Body of pancreas (tissue), 4 donors: ENCODE data around the gene KCTD5. TPM values are rescaled to one million over a fixed set of nuclear protein-coding genes. Genes with fewer than 3 reads are reported as not detected.

Experiments
- ATAC-seq: fragments of 150-250 bp; one replicate; pipeline ENCODE4 v1.9.1; 2016
- DNase-seq, 4 donors: peaks; one replicate each; pipeline ENCODE4 v3.0.0-alpha.2; 2019
- H3K27ac ChIP-seq, 4 donors: fragments of 200-600 bp; sonication (generic); 1 replicate in 3 of 4; 2 replicates in 1 of 4; pipeline versions ENCODE4 v1.5.1 to v1.6.1; 2016 to 2019; ENCODE audit warnings: mild to moderate bottlenecking in 1 of 4, mixed read lengths in 1 of 4, moderate library complexity in 1 of 4
- H3K27me3 ChIP-seq, 2 donors: fragments of 200-600 bp; sonication (generic); one replicate each; pipeline ENCODE4 v1.6.0; 2016; ENCODE audit warnings: mild to moderate bottlenecking in 1 of 2
- H3K36me3 ChIP-seq, 2 donors: fragments of 200-600 bp; sonication (generic); replicated peaks in 1 of 2; 2 replicates each; pipeline ENCODE4 v1.5.1; 2016; ENCODE audit warnings: low read depth in 2 of 2; ENCODE audit not compliant: insufficient read depth in 1 of 2
- H3K4me1 ChIP-seq: fragments of 200-600 bp; sonication (generic); one replicate; pipeline ENCODE4 v1.6.0; 2016
- H3K4me3 ChIP-seq, 2 donors: fragments of 200-600 bp; sonication (generic); 1 replicate in 1 of 2; 2 replicates in 1 of 2; pipeline ENCODE4 v1.5.1; 2016 to 2019
- H3K9me3 ChIP-seq, 3 donors: fragments of 200-600 bp; sonication (generic); 1 replicate in 2 of 3; 2 replicates in 1 of 3; pipeline ENCODE4 v1.5.1; 2016
- POLR2A ChIP-seq, 3 donors: fragments of 450-650 bp; IDR thresholded peaks; one replicate each; pipeline ENCODE4 v1.6.1; 2016; ENCODE audit warnings: antibody characterized with exemption in 3 of 3, mild to moderate bottlenecking in 2 of 3
- WGBS, 2 donors: methylation state at CpG; one replicate each; pipeline ENCODE4 v1.1.5; 2017; 5-methylcytosine and 5-hydroxymethylcytosine counted together
- intact Hi-C: fragments of 100-400 bp; cut with DNase I; formaldehyde crosslinking; loops from one replicate; pipeline ENCODE4 v1.15.1; 2023
- total RNA-seq, 2 donors: library from RNA; depleted of rRNA; stranded (reverse); fragments of >200 nt; gene quantifications; one replicate each; pipeline ENCODE4 v1.1.0, GENCODE V29; 2016
- TF ChIP-seq, protein P1 (sequence below), 7 experiments: fragments of 450-650 bp in 4 of 7; fragments of 200-600 bp in 3 of 7; sonication (generic) in 3 of 7; IDR thresholded peaks; one replicate each; pipeline ENCODE4 v1.5.1; 2016 to 2019; ENCODE audit warnings: antibody characterized with exemption in 7 of 7

Gene KCTD5
- total RNA-seq, 2 donors from 2014 or later = 6.2 to 7.3 TPM

DNA sequence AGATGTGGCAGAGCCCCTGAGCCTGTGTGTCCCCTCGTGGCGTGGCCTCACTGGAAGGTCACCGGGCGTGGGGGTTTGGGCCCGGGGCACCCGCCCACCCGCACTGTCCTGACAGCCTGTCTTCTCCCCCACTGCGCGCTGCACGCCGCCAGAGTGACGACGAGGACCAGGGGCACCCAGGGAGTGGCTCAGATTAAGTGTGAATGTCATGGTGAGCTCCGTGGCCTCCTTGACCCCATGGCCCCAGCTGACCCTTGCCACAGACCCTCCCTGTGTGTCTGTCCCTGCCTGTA, 22.6 kb downstream of the KCTD5 start:
- H3K4me3 ChIP-seq = no peak overlapping the region
- ATAC-seq = no peak
- 94% methylated on average over 14 of the region's 14 CpGs; no CpG with 5 or more reads in 1 of the 2 donors for WGBS, 2 donors
- no peaks in the 10 kb centered on the region for H3K9me3 ChIP-seq
- TF ChIP-seq POLR2A (IDR thresholded peaks at IDR 0.05) = no peak
- TF ChIP-seq, protein P1, sequence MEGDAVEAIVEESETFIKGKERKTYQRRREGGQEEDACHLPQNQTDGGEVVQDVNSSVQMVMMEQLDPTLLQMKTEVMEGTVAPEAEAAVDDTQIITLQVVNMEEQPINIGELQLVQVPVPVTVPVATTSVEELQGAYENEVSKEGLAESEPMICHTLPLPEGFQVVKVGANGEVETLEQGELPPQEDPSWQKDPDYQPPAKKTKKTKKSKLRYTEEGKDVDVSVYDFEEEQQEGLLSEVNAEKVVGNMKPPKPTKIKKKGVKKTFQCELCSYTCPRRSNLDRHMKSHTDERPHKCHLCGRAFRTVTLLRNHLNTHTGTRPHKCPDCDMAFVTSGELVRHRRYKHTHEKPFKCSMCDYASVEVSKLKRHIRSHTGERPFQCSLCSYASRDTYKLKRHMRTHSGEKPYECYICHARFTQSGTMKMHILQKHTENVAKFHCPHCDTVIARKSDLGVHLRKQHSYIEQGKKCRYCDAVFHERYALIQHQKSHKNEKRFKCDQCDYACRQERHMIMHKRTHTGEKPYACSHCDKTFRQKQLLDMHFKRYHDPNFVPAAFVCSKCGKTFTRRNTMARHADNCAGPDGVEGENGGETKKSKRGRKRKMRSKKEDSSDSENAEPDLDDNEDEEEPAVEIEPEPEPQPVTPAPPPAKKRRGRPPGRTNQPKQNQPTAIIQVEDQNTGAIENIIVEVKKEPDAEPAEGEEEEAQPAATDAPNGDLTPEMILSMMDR (IDR thresholded peaks at IDR 0.05) = no peak
- H3K36me3 ChIP-seq = peaks cover 11 to 12% of the 10 kb centered on the region in 2 donors
- intact Hi-C loops = no loop called here
- H3K27ac ChIP-seq = no peak overlapping the region
- DNase-seq = no peak
- no peaks in the 10 kb centered on the region for H3K4me1 ChIP-seq
- no peaks in the 10 kb centered on the region for H3K27me3 ChIP-seq

DNA sequence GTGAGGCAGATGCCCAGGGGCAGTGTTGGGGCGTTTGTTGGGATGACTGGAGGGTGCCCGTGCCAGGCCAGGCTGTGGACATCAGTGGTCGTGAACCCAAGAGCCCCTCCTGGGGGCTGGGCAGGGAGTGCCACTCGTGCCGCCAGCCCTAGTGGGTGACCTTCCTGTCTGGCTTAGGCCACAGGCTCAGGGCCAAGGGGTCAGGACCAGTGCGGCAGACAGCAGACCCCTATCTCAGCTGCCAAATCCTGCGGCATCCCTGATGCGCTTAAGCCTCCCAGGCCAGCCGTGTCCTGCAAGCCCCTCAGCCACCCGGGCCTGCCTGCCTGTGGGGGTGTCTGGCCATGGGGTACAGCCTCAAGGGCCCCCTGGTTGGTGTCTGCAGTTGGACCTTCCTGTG, 23.0 kb downstream of the KCTD5 start:
- Histone ChIP-seq H3K9me3 (no peaks in the 10 kb centered on the region), H3K27ac (no peak overlapping the region), H3K36me3 (peaks cover 7 to 12% of the 10 kb centered on the region in 2 donors), H3K4me1 (no peaks in the 10 kb centered on the region), H3K27me3 (no peaks in the 10 kb centered on the region), H3K4me3 (no peak overlapping the region)
- ATAC-seq (no peak), DNase-seq (no peak)
- intact Hi-C loops = no loop called here
- WGBS, 2 donors = 80 to 92% methylated on average over 2 to 10 of the region's 10 CpGs
- TF ChIP-seq, protein P1 (IDR thresholded peaks at IDR 0.05) = no peak
- TF ChIP-seq POLR2A (IDR thresholded peaks at IDR 0.05) = no peak

DNA sequence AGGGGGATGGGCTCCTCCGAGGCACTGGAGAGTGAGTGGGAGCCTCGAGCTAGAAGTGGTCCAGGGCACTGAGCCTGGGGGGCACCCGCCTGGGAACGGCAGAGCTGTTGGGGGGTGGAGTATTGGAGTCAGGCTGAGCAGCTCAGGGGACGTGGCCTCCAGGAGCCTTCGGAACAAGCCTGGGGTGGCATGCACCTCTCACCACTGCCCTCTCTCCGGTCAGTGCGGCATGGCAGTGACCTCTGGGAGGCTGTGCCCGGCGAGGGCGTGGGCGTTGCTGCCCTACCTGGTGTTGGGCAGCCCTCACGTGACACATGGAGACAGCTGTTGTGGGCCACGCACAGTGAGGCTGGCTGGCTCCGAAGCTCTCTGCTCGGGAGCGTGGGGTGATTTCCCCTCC, 23.8 kb downstream of the KCTD5 start:
- intact Hi-C loops = no loop called here
- no peak for DNase-seq
- no peak overlapping the region for H3K4me3 ChIP-seq

DNA sequence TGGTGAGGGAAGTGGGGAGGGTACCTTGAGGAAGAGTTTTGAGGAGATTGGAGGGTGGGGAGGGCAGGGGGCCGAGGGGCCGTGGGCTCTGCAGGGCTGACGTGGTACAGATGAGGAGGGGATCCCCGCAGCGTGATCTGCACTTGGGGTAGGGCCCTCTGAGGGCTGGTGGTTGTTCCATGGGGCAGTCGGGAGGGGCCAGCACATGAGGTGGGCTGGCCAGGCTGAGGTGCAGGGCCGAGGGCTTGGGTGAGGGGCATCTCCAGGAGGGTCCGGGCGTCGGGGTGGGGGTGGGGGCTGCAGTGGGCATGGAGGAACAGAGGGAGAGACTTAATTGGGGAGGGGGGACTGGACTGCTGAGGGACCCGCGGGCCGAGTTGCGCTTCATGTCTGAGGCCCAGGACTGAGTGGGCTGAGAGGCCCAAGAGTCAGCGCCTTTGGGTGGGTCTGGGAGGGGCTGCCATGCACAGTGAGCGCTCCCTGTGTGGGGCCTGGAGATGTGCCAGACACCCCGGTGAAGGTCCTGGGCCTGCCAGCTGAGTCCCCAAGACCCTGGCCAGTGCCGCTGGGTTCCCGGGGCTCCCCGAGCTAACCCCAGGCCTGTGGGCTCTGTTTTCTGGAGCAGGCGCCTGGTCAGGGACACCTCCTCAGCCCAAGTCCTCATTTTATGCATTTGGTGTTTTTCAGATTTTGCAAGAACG, 24.4 kb downstream of the KCTD5 start:
- TF ChIP-seq POLR2A (IDR thresholded peaks at IDR 0.05) = no peak
- TF ChIP-seq, protein P1 (IDR thresholded peaks at IDR 0.05) = no peak
- ATAC-seq (no peak), DNase-seq (no peak)
- peaks cover 5 to 12% of the 10 kb centered on the region in 2 donors for H3K36me3 ChIP-seq
- H3K27ac ChIP-seq = no peak overlapping the region
- WGBS, 2 donors = 92 to 96% methylated on average over 21 to 22 of the region's 22 CpGs
- H3K4me3 ChIP-seq = no peak overlapping the region
- no peaks in the 10 kb centered on the region for H3K27me3 ChIP-seq
- intact Hi-C loops = no loop called here
- H3K4me1 ChIP-seq = no peaks in the 10 kb centered on the region
- no peaks in the 10 kb centered on the region for H3K9me3 ChIP-seq

More for the DNA sequence above, 23.8 kb downstream of the KCTD5 start:
- Histone ChIP-seq H3K27me3 (no peaks in the 10 kb centered on the region), H3K4me1 (no peaks in the 10 kb centered on the region), H3K27ac (no peak overlapping the region), H3K36me3 (peaks cover 5 to 12% of the 10 kb centered on the region in 2 donors), H3K9me3 (no peaks in the 10 kb centered on the region)
- ATAC-seq = no peak
- TF ChIP-seq, protein P1 (IDR thresholded peaks at IDR 0.05) = no peak
- TF ChIP-seq POLR2A (IDR thresholded peaks at IDR 0.05) = no peak
- 93% methylated on average over 17 of the region's 17 CpGs; no CpG with 5 or more reads in 1 of the 2 donors for WGBS, 2 donors
